Astrocyte (in vitro differentiated cells and primary cell): ENCODE data around the gene CDK2. TPM values are rescaled to one million over a fixed set of nuclear protein-coding genes. Genes with fewer than 3 reads are reported as not detected.
A peak's percentile ranks its signal among the peaks of the same experiment; 100 is the strongest.

ENCODE experiments used
- DNase-seq: peaks from one replicate; pipeline ENCODE4 v3.0.0-alpha.2; 2010; ENCODE audit warnings: low read depth
- FAIRE-seq: peaks from 2 replicates; lab custom pipeline; 2011; peaks lifted over from hg19 to GRCh38; lab: Jason Lieb, UNC
- H2AFZ ChIP-seq: 2 replicates; pipeline ENCODE4 v1.6.0; 2012; ENCODE audit warnings: low read depth, low read length, inconsistent platforms
- H3K27ac ChIP-seq: 2 replicates; pipeline ENCODE4 v1.5.1; 2011; ENCODE audit warnings: low read depth, low read length, inconsistent platforms
- H3K27me3 ChIP-seq: 2 replicates; pipeline ENCODE4 v1.6.0; 2011; ENCODE audit warnings: low read length, inconsistent platforms; ENCODE audit not compliant: insufficient read depth
- H3K36me3 ChIP-seq: 2 replicates; pipeline ENCODE4 v1.5.1; 2011; ENCODE audit warnings: low read length, inconsistent platforms; ENCODE audit not compliant: insufficient read depth
- H3K4me1 ChIP-seq: 2 replicates; pipeline ENCODE4 v1.5.1; 2011; ENCODE audit warnings: low read length, inconsistent platforms; ENCODE audit not compliant: insufficient read depth
- H3K4me2 ChIP-seq: 2 replicates; pipeline ENCODE4 v1.6.0; 2012; ENCODE audit warnings: low read length, inconsistent platforms
- H3K4me3 ChIP-seq: 2 replicates; pipeline ENCODE4 v1.5.1; 2011; ENCODE audit warnings: low read depth, mild to moderate bottlenecking, low read length, inconsistent platforms; ENCODE audit not compliant: insufficient read depth
- H3K79me2 ChIP-seq: 2 replicates; pipeline ENCODE4 v1.6.0; 2012; ENCODE audit warnings: mild to moderate bottlenecking, low read length, inconsistent platforms; ENCODE audit not compliant: insufficient read depth
- H3K9ac ChIP-seq: 2 replicates; pipeline ENCODE4 v1.6.0; 2012; ENCODE audit warnings: mild to moderate bottlenecking, low read length, inconsistent platforms
- H3K9me3 ChIP-seq: 2 replicates; pipeline ENCODE4 v1.5.1; 2012; ENCODE audit warnings: low read depth, mild to moderate bottlenecking, low read length, inconsistent platforms; ENCODE audit not compliant: insufficient read depth
- H4K20me1 ChIP-seq: 2 replicates; pipeline ENCODE4 v1.6.0; 2012; ENCODE audit warnings: low read length, inconsistent platforms; ENCODE audit not compliant: insufficient read depth
- H3K27ac Mint-ChIP-seq: one replicate; pipeline ENCODE4 v1.8.0; 2021; ENCODE audit warnings: mild to moderate bottlenecking, mixed read lengths; ENCODE audit not compliant: unreplicated experiment
- H3K27me3 Mint-ChIP-seq: one replicate; pipeline ENCODE4 v1.8.0; 2021; ENCODE audit warnings: low read depth, mixed read lengths; ENCODE audit not compliant: unreplicated experiment
- H3K36me3 Mint-ChIP-seq: one replicate; pipeline ENCODE4 v1.8.0; 2021; ENCODE audit warnings: low read depth, mixed read lengths; ENCODE audit not compliant: unreplicated experiment
- H3K4me1 Mint-ChIP-seq: one replicate; pipeline ENCODE4 v1.8.0; 2021; ENCODE audit warnings: low read depth, mixed read lengths; ENCODE audit not compliant: unreplicated experiment
- H3K4me3 Mint-ChIP-seq: one replicate; pipeline ENCODE4 v1.8.0; 2021; ENCODE audit warnings: mild to moderate bottlenecking, moderate library complexity, mixed read lengths; ENCODE audit not compliant: unreplicated experiment
- H3K9me3 Mint-ChIP-seq: one replicate; pipeline ENCODE4 v1.8.0; 2021; ENCODE audit warnings: mild to moderate bottlenecking, mixed read lengths; ENCODE audit not compliant: unreplicated experiment
- CTCF ChIP-seq: IDR thresholded peaks from 2 replicates; pipeline ENCODE4 v1.5.1; 2011; ENCODE audit warnings: low read depth, mild to moderate bottlenecking, inconsistent platforms, low read length, moderate library complexity; ENCODE audit not compliant: insufficient read depth
- EZH2 ChIP-seq: IDR thresholded peaks from 2 replicates; pipeline ENCODE4 v1.6.1; 2012; ENCODE audit warnings: mild to moderate bottlenecking, low read length, inconsistent platforms; ENCODE audit not compliant: insufficient read depth
- total RNA-seq: library from RNA; stranded (reverse); gene quantifications from 2 replicates; pipeline ENCODE4 v1.2.1, GENCODE V29; 2021

The CDK2 gene
- total RNA-seq, 1 donor from 2014 or later = 44.3 TPM

GRCh38 chr12:55931780-55932550, 34.7 kb upstream of the CDK2 start:
- H3K4me3 Mint-ChIP-seq = peak overlapping the region; percentile 94
- peak overlapping the region; percentile 76 for H3K4me3 ChIP-seq
- H3K9me3 ChIP-seq = no peaks in the 10 kb centered on the region
- peak overlapping the region; percentile 92 for H3K4me2 ChIP-seq
- H3K27ac ChIP-seq = peak overlapping the region; percentile 58
- peaks cover 11% of the 10 kb centered on the region for H3K36me3 Mint-ChIP-seq
- H4K20me1 ChIP-seq = no peaks in the 10 kb centered on the region
- TF ChIP-seq EZH2 = no peak
- H3K27ac Mint-ChIP-seq = peak overlapping the region; percentile 92
- H2AFZ ChIP-seq = peak overlapping the region; percentile 86
- peaks cover 51% of the 10 kb centered on the region for H3K4me1 Mint-ChIP-seq
- H3K79me2 ChIP-seq = peaks cover 19% of the 10 kb centered on the region
- no peaks in the 10 kb centered on the region for H3K36me3 ChIP-seq
- peaks cover 34% of the 10 kb centered on the region for H3K4me1 ChIP-seq
- peak overlapping the region; percentile 83 for H3K9ac ChIP-seq
- DNase-seq (peak; percentile 12), FAIRE-seq (no peak)
- no peaks in the 10 kb centered on the region for H3K27me3 Mint-ChIP-seq
- H3K27me3 ChIP-seq = no peaks in the 10 kb centered on the region
- no peaks in the 10 kb centered on the region for H3K9me3 Mint-ChIP-seq

- Mint-ChIP-seq H3K36me3 (peaks cover 11% of the 10 kb centered on the region), H3K4me3 (peak overlapping the region; percentile 94), H3K27me3 (no peaks in the 10 kb centered on the region), H3K9me3 (no peaks in the 10 kb centered on the region), H3K27ac (peak overlapping the region; percentile 92), H3K4me1 (peaks cover 55% of the 10 kb centered on the region)
- Histone ChIP-seq H3K9me3 (no peaks in the 10 kb centered on the region), H3K9ac (peak overlapping the region; percentile 83), H3K27ac (peak overlapping the region; percentile 24), H2AFZ (peak overlapping the region; percentile 86), H3K4me3 (peak overlapping the region; percentile 76), H3K4me2 (peak overlapping the region; percentile 92), H3K4me1 (peaks cover 34% of the 10 kb centered on the region), H4K20me1 (no peaks in the 10 kb centered on the region), H3K27me3 (no peaks in the 10 kb centered on the region), H3K79me2 (peaks cover 16% of the 10 kb centered on the region), H3K36me3 (no peaks in the 10 kb centered on the region)
- FAIRE-seq (no peak), DNase-seq (peak; percentile 41)
- TF ChIP-seq CTCF (no peak), EZH2 (no peak)
These were observed 34.1 kb upstream of the CDK2 start for GRCh38 chr12:55932551-55932910.

GRCh38 chr12:55933169-55933798, 33.3 kb upstream of the CDK2 start:
- H3K9ac ChIP-seq = peak overlapping the region; percentile 83
- Mint-ChIP-seq H3K27me3 (no peaks in the 10 kb centered on the region), H3K4me1 (peaks cover 58% of the 10 kb centered on the region), H3K9me3 (no peaks in the 10 kb centered on the region), H3K27ac (peak overlapping the region; percentile 92), H3K36me3 (peaks cover 15% of the 10 kb centered on the region), H3K4me3 (peak overlapping the region; percentile 94)
- peak overlapping the region; percentile 24 for H3K27ac ChIP-seq
- H3K27me3 ChIP-seq = no peaks in the 10 kb centered on the region
- FAIRE-seq = no peak
- peak overlapping the region; percentile 92 for H3K4me2 ChIP-seq
- no peak overlapping the region for H2AFZ ChIP-seq
- no peaks in the 10 kb centered on the region for H4K20me1 ChIP-seq
- H3K79me2 ChIP-seq = peaks cover 8% of the 10 kb centered on the region
- TF ChIP-seq EZH2 (no peak), CTCF (no peak)
- DNase-seq = no peak
- H3K4me3 ChIP-seq = peak overlapping the region; percentile 76
- no peaks in the 10 kb centered on the region for H3K36me3 ChIP-seq
- no peaks in the 10 kb centered on the region for H3K9me3 ChIP-seq
- H3K4me1 ChIP-seq = peaks cover 37% of the 10 kb centered on the region
